ENCODE data around the gene NEUROD1. TPM values are rescaled to one million over a fixed set of nuclear protein-coding genes. Genes with fewer than 3 reads are reported as not detected.

Gene NEUROD1
- total RNA-seq, 2 donors from 2014 or later: not detected

DNA sequence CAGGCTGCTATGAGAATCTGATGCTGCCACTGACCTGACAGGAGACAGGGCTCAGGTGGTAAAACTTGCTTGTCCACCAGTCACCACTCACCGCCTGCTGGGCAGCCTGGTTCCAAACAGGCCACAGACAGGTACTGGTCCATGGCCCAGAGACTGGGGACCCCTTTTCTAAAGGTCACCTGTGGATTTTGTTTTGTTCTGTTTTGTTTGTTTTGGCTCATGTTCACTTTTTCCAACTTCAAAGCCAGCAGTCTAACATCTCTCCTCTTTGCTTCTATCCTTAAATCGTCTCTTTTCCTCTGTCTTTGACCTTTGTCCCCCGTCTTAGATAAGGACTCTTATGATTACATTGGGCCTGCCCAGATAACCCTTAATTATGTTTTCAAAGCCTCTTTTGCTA lies 20.1 kb downstream of the NEUROD1 start:
- DNase-seq (ENCODE audit: low spot score in 2 of 2) (no peak), ATAC-seq (no peak)
- Mint-ChIP-seq H3K9me3 (no peaks in the 10 kb centered on the region), H3K36me3 (peaks cover 0 to 5% of the 10 kb centered on the region in 2 donors), H3K27ac (no peak overlapping the region)

DNA sequence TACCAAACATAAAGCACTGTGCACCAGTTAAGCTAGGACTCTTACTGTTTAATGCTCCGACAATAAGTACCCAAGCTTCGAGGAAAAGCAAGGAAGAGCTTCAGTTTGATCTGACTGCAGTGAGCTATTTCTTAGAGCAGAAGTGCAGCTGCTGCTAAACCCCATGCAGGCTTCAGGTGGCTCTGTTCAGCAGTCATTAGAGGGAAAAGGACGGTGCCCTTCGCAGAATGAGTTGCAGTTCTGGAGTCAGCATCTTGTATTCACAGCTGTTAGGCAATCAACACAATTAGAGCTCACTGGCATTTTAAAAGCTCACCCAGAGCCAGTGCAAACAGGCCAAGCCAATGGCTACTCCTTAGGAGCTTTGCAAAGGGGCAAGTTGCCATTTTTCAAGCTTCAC lies 21.9 kb downstream of the NEUROD1 start:
- ATAC-seq: no peak
- Mint-ChIP-seq H3K27ac (no peak overlapping the region), H3K36me3 (peaks cover 0 to 5% of the 10 kb centered on the region in 2 donors), H3K9me3 (no peaks in the 10 kb centered on the region)
- DNase-seq (ENCODE audit: low spot score in 2 of 2): no peak

DNA sequence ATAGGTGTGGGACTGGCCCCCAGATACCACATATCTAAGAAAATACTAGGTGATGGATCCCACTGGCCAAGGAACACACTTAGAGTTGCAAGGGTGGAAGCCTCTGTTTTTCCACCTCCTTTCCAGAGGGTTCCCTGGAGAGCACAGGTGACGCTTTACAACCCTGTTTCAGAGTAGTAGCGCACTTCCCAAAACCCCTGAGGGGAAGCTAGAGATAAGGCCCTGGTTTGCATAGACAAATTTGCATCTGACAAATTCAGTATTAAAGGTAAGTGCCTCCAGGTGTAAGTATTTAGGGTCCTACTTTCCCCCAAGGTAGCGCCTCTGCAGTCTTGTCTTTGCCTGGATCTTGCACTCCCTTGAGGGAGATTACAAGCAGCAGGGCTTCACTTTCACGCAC lies 22.9 kb downstream of the NEUROD1 start:
- Mint-ChIP-seq H3K9me3 (no peaks in the 10 kb centered on the region), H3K27ac (no peak overlapping the region), H3K36me3 (peaks cover 0 to 5% of the 10 kb centered on the region in 2 donors)
- DNase-seq (ENCODE audit: low spot score in 2 of 2): no peak
- ATAC-seq: no peak

DNA sequence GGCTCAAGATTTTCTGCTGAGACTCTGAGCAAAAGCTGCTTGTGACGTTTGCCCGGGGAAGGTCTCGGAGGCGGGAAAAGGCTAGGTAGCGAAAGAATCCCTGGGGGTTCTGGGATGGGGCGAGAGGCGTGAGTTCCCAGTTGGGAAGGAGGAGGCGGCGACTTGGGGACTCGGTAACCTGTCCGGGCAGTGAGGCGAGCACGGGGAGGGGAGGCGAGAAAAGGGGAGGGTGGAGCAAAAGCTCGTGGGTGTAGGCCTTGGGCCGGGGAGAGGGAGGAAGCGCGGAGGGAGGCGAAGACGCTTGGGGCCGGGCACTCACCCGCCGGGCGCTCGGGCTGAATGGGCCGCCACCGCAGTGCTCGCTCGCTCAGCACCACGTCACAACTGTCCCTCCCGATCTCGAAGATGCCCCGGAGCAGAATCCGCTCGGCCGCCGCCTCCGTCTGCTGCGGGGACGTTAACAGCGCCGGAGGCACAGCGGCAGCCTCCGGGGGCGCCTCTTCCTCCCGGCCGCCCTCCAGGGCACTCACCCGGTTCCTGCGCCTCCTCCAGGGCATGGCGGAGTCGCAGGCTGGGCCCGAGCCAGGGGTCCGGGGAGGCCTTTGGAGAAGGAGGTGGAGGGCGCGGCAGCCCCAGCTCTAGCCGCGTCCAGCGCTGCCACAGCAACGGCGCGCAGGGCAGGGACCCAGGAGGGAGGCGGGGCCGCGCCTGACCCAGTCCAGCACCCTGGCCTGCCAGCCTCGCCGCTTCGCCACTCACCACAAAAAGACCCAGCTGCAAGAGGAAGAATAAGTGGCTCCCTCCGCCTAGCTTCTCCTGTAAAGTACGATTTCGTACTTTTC lies 23.6 kb downstream of the NEUROD1 start, which contains the start of gene CERKL:
TSS of gene CERKL (minus strand) at position 656 of the 842 bp plus-strand sequence. CDS start at position 557, 99 bp downstream.
- no peak for DNase-seq (ENCODE audit: low spot score in 2 of 2)
- peak; percentile 79 to 82 for ATAC-seq
- H3K9me3 Mint-ChIP-seq: no peaks in the 10 kb centered on the region
- H3K27ac Mint-ChIP-seq: no peak within 1 kb of the TSS
- H3K36me3 Mint-ChIP-seq: peaks cover 0 to 5% of the 10 kb centered on the region in 2 donors

DNA sequence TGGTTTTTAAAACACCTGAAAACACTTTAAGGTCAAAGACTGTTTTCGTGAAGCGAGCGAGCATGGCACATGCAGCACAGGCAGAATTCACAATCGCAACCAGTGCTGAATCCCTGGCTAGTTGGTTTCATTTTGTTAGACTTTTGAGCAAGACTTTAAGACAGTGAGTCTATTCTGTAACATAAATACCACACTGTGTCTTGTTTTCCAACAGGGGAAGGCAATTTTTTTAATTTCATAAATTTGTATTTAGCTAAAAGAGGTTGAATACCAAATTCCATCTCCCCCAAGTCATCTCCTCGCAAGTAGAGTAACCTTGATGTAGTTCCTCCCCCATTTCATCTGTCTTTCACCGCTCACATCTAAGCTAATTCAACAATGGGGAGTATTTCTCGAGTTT lies 24.8 kb downstream of the NEUROD1 start:
- DNase-seq (ENCODE audit: low spot score in 2 of 2) (no peak), ATAC-seq (no peak)
- H3K9me3 Mint-ChIP-seq: no peaks in the 10 kb centered on the region
- H3K27ac Mint-ChIP-seq: no peak overlapping the region
- H3K36me3 Mint-ChIP-seq: peaks cover 0 to 5% of the 10 kb centered on the region in 2 donors

DNA sequence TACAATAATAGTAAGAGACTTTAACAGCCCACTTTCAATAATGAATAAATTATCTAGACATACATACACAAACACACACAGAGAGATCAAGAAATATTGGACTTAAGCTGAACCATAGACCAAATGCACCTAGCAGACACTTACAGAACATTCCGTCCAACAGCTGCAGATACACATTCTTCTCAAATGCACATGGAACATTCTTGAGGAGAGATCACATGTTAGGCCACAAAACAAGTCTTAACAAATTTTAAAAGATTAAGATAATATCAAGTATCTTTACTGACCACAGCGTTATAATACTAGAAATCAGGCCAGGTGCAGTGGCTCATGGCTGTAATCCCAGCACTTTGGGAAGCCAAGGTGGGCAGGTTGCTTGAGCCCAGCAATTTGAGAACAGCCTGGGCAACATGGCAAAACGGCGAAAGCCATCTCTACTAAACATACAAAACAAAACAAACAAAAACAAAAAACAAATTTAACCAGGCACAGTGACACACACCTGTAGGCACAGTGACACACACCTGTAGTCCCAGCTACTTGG lies 30.8 kb downstream of the NEUROD1 start:
- H3K9me3 Mint-ChIP-seq: no peaks in the 10 kb centered on the region
- H3K27ac Mint-ChIP-seq: no peak overlapping the region
- DNase-seq (ENCODE audit: low spot score in 2 of 2): no peak
- H3K36me3 Mint-ChIP-seq: no peaks in the 10 kb centered on the region
- no peak for ATAC-seq

DNA sequence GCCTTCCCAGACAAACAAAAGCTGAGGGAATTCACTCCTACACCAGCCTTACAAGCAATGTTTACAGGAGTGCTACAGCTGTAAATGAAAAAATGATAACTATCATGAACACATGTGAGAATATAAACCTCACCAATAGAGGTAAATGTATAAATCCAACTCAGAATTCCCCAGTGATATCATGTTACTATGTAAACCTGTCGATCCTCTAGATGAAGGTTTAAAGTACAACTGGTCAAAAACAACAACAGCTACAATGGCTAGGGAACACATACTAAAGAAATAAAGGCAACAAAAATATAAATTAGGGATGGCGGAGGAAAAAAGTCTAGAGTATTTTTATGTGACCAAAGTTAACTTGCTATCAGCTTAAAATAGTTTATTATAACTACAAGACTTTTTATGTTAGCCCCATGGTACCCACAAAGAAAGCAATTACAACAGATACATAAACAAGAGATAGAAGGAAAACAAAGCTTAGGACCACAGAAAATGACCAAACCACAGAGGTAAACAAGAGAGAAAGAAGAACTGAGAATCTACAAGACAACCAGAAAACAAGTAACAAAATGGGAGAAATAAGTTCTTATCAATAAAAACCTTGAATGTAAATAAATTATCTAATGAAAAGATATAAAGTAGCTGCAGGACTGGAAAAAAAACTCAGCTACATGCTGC lies 31.7 kb downstream of the NEUROD1 start:
- H3K27ac Mint-ChIP-seq: no peak overlapping the region
- no peaks in the 10 kb centered on the region for H3K36me3 Mint-ChIP-seq
- no peaks in the 10 kb centered on the region for H3K9me3 Mint-ChIP-seq
- no peak for DNase-seq (ENCODE audit: low spot score in 2 of 2)
- ATAC-seq: no peak

DNA sequence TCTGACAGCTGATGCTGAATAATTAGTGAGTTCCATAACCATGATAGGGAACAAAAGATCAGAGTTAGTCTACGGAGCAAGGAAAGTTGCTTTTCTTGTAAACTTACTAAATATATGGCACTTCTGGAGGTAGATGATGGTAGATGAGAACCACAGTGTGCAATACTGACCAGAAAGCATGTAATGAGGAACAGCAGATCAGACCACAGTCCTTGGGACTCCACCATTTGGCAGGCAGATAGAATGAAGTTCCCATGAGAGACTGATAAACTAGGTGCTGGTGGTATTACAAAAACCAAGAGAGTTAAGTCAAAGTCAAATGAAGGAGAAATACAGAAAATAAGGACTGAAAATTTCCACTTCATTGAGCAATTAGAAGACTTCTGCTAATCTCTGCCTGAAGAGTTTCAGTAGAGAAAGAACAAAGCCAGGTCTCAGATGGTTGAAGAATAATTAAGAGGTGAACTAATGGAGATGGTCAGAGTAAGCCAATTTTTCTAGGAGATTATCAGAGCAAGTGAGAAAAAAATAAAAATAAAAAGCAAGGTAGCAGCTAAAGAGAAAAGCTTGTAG lies 33.8 kb downstream of the NEUROD1 start:
- DNase-seq (ENCODE audit: low spot score in 2 of 2) (no peak), ATAC-seq (no peak)
- Mint-ChIP-seq H3K27ac (no peak overlapping the region), H3K36me3 (no peaks in the 10 kb centered on the region), H3K9me3 (no peaks in the 10 kb centered on the region)

DNA sequence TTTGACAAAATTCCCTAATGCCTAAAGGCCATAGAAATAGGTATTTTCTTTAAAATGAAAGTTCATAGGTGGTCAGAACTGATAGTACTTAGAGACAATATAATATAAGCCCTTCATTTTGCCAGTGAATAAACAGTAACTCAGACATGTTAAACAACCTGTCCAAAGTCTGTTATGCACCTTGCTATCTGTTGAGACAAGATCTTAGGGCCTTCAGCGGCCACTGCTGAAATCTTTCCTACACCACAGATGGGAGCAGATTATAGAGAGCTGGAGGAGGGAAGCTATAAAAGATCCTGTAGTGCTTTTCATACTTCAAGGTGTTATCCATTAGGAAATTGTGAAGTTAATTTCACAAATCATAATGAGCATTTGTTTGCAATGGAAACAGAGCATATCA lies 37.2 kb downstream of the NEUROD1 start:
- ATAC-seq (no peak), DNase-seq (ENCODE audit: low spot score in 2 of 2) (no peak)
- Mint-ChIP-seq H3K27ac (no peak overlapping the region), H3K36me3 (no peaks in the 10 kb centered on the region), H3K9me3 (no peaks in the 10 kb centered on the region)

DNA sequence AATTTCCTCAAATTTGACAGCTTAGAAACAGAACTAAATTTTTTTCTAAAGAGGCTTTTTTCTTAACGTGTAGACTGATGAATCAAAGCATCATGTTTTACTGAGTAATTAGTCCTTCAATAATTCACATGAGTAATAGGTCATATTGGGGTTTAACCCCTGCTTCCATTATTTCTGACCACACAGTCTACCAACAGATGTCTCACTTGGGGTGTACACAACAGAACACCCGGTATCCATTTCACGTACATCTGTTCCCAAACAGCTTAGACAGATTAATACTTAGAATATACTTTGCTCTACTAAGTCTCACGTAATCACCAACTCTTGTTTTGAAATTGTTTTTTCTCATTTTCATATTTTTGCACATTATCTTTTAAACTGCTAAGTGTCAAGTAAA lies 38.2 kb downstream of the NEUROD1 start:
- ATAC-seq (no peak), DNase-seq (ENCODE audit: low spot score in 2 of 2) (no peak)
- no peaks in the 10 kb centered on the region for H3K9me3 Mint-ChIP-seq
- no peaks in the 10 kb centered on the region for H3K36me3 Mint-ChIP-seq
- no peak overlapping the region for H3K27ac Mint-ChIP-seq

DNA sequence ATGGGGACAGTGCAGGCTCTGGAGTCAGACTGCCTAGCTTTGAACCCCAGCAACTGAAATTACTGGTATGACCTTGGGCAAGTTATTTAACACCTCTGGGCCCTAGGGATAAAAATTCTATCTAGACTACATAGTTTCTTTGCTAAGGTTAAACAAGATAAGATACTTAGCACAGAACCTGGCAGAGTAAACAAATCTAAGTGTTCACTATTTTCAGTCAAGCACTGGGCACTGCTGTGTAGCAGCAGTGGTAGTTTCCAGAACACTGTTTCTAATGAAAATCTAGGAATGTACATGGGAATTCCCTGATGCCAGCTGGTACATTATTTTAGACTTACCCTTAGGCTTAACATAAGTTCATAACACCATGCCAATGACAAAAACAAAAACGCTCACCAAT lies 40.6 kb downstream of the NEUROD1 start:
- DNase-seq (ENCODE audit: low spot score in 2 of 2) (no peak), ATAC-seq (no peak)
- Mint-ChIP-seq H3K36me3 (no peaks in the 10 kb centered on the region), H3K9me3 (no peaks in the 10 kb centered on the region), H3K27ac (no peak overlapping the region)

DNA sequence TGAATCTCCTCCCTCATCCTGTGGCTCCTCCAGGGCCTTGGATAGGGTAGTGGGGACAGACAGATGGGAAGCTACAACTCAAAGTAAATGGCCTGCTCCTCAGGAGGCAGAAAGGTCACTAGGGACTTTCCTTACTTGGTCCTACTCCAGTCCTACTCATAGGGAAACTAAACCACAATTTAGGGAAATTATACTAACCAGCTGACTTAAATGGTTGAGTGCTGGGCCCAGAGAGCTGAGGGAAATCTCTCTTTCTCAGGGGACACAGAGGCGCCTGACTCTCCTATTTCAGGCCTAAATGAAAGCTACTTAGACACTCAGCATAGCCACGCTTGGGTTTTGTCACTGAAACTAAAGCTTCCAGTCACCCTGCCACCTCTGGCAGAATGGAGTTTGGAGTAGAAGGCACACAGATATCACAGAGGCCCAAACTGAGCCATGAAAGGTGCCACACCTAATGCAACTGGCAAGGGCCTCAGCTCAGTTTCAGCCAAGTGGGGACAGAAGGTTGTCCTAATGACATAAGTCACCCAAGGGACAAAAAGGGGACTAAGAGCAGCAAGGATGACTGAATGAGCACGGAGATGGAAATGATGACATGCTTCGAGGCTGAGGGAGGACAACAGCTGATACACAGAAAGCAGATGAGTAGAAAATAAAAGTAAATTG lies 47.5 kb downstream of the NEUROD1 start:
- ATAC-seq: peak in 1 of 2 donors; percentile 55
- Mint-ChIP-seq H3K27ac (no peak overlapping the region), H3K36me3 (no peaks in the 10 kb centered on the region), H3K9me3 (no peaks in the 10 kb centered on the region)
- DNase-seq (ENCODE audit: low spot score in 2 of 2): no peak

DNA sequence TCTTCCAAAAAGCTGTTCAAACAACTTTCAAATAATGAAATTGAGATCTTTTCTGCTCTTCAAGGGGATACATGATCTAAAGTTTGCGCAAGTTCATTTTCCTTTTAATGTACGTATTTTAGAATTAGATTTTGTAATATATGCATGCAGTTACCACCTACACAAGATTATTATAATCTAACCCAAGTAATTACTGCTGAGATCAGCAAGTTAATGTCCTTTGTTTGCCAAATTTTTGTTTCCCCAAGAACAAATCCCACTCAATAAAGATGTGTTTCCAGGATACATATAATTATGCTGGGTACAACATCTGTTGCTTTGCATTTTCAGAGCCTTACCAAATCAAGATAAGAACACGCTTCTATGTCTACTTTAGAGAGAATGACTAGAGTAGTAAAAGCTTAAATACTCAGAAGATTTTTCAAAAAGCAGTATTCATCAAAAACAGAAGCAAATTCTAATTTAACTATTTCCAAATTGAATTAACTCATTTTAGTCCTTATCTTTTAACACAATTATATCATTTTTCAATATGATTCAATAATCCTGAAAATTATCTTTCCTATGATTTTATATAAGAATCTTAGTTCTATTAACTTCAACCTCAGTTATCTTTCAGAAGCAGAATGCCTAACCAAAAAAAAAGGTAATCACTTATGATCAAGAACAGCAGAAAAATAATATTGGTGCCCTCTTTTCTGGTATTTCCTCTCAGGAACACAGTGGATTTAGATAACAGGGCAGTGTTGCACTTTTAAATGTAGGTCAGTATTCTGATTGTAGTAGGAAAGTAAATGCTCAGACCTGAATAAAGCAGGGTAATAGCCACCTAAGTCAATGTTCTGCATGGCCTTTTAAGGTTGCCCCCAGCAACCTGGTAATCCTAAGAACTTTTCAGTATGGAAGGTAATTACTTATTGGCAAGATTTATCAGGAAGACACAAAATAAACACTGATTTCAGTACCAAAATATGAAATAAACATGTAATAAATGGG lies 51.4 kb downstream of the NEUROD1 start:
- no peaks in the 10 kb centered on the region for H3K36me3 Mint-ChIP-seq
- no peak for DNase-seq (ENCODE audit: low spot score in 2 of 2)
- no peak overlapping the region for H3K27ac Mint-ChIP-seq
- H3K9me3 Mint-ChIP-seq: no peaks in the 10 kb centered on the region
- no peak for ATAC-seq

DNA sequence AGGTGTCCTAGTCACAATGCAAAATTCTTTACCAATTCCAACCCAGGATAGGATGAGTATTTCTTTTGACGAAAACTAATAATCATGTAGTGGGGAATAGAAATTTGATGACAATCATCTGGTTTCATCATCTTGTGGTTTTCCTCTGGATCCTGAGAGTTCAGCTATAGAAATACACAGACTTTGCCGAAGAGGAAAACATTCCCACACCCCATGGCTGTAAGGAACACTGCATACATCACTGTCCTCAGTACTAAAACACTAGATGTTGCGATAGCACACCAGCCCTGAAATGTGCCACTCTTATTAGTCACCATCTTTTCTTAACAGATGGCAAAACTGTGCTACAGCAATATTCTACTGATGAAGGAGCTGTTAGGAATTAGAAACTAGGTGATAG lies 52.8 kb downstream of the NEUROD1 start:
- ATAC-seq (no peak), DNase-seq (ENCODE audit: low spot score in 2 of 2) (no peak)
- Mint-ChIP-seq H3K36me3 (no peaks in the 10 kb centered on the region), H3K27ac (no peak overlapping the region), H3K9me3 (no peaks in the 10 kb centered on the region)

DNA sequence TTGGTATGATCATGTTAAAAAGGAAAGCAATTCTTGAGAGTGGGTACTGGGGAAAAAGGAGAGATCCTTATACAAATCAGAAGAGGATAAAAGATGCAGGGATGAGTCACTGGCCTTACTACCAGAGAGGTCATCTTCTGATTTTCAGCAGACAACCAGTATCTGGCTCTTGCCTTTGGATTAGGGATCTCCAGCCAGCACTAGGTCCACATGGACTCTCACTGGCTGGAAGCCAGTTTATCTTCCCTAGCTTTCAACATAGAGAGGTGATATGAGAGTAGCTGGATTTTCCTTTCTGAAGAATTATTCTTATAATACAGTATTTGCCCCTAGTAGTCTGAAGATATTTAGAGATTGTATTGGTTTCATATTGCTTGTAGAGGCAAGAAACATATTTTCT lies 53.6 kb downstream of the NEUROD1 start:
- DNase-seq (ENCODE audit: low spot score in 2 of 2) (no peak), ATAC-seq (no peak)
- Mint-ChIP-seq H3K36me3 (no peaks in the 10 kb centered on the region), H3K27ac (no peak overlapping the region), H3K9me3 (no peaks in the 10 kb centered on the region)

All from activated naive CD4-positive, alpha-beta T cell treated with anti-CD3 and anti-CD28 coated beads, Interleukin-2, amount 50 U/mL, for 72 hours (primary cell).